Mucosa of descending colon (tissue), 3 donors: ENCODE results near the gene ERMAP. TPM values are rescaled to one million over a fixed set of nuclear protein-coding genes. Genes with fewer than 3 reads are reported as not detected.

Experiments
- ATAC-seq: fragments of 200-7000 bp; cut with Tn5 transposase; one replicate; pipeline ENCODE4 v1.9.1; 2020; ENCODE audit warnings: mild to moderate bottlenecking, moderate library complexity
- DNase-seq, 3 donors: peaks; one replicate each; pipeline ENCODE4 v3.0.0-alpha.2; 2020
- H3K36me3 ChIP-seq: fragments of 200-600 bp; one replicate; pipeline ENCODE4 v1.8.0; 2021; ENCODE audit warnings: low read depth, mild to moderate bottlenecking
- H3K4me1 ChIP-seq: fragments of 200-600 bp; one replicate; pipeline ENCODE4 v1.8.0; 2021; ENCODE audit warnings: low read depth, mild to moderate bottlenecking
- H3K4me3 ChIP-seq: fragments of 200-600 bp; one replicate; pipeline ENCODE4 v1.8.0; 2021; ENCODE audit warnings: mild to moderate bottlenecking
- H3K9me3 ChIP-seq: fragments of 200-600 bp; one replicate; pipeline ENCODE4 v1.8.0; 2021; ENCODE audit warnings: mild to moderate bottlenecking
- intact Hi-C, 2 donors: fragments of 100-400 bp; cut with DNase I in 1 of 2; cut with micrococcal nuclease in 1 of 2; formaldehyde crosslinking; loops; one replicate each; pipeline versions ENCODE4 v1.11.0 to v1.11.1; 2022; cut with DNase I, micrococcal nuclease
- total RNA-seq, 3 donors: library from RNA; stranded (reverse); fragmentation: NEBNext Ultra II Directional in 2 of 3; extraction: Animal tissue kit (Norgen Biotek cat#: 25700) in 2 of 3; gene quantifications; one replicate each; pipeline versions ENCODE4 v1.2.1 to v1.2.4, GENCODE V29; 2021 to 2023
- TF ChIP-seq, protein P1 (sequence below): fragments of 200-600 bp; IDR thresholded peaks from one replicate; pipeline ENCODE4 v1.8.0; 2022; ENCODE audit warnings: antibody characterized with exemption, mild to moderate bottlenecking
- donor health status: DM: no; HTN: no; CAD: no; lungs with moderate emphysema.
- donor health status: DM: no; HTN: no; CAD: no.
- donor health status: DM: no; HTN: yes; CAD: no.

Gene ERMAP
- total RNA-seq, 3 donors from 2014 or later = 15.3 to 17.9 (median 16.7) TPM

DNA sequence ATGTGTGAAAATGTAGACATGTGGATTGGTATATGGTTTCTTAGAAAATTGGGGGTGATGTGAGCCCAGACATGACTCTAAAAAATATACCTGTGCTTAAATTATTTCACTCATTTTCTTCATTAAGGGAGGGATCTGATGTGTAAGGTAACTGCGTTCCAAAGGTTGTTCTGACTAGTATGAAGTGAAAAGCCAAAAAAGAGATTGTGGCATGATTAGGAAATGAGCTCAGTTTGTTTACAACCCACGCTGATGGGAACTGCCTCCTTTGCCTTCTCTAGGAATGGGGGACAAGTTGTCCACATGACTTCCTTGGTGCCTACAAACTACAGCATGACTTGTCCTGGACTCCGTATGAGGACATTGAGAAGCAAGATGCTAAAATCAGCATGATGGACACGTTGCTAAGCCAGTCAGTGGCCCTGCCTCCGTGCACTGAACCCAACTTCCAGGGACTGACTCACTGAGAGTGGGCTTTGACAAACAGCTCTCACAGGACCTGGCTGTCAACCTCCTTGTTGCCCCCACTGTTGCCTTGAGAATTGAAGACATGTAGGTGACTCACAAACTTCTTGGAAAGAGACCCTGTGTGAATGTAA lies 41.9 kb upstream of the ERMAP start:
- TF ChIP-seq, protein P1, sequence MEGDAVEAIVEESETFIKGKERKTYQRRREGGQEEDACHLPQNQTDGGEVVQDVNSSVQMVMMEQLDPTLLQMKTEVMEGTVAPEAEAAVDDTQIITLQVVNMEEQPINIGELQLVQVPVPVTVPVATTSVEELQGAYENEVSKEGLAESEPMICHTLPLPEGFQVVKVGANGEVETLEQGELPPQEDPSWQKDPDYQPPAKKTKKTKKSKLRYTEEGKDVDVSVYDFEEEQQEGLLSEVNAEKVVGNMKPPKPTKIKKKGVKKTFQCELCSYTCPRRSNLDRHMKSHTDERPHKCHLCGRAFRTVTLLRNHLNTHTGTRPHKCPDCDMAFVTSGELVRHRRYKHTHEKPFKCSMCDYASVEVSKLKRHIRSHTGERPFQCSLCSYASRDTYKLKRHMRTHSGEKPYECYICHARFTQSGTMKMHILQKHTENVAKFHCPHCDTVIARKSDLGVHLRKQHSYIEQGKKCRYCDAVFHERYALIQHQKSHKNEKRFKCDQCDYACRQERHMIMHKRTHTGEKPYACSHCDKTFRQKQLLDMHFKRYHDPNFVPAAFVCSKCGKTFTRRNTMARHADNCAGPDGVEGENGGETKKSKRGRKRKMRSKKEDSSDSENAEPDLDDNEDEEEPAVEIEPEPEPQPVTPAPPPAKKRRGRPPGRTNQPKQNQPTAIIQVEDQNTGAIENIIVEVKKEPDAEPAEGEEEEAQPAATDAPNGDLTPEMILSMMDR = no peak
- no peak overlapping the region for H3K4me3 ChIP-seq
- DNase-seq = no peak
- no peaks in the 10 kb centered on the region for H3K9me3 ChIP-seq
- no peak for ATAC-seq
- intact Hi-C loops = loop anchor here in 1 of 2 donors (10.0 kb wide), 1 partner anchor 300 kb away; no protein-coding TSS in a partner anchor
- no peaks in the 10 kb centered on the region for H3K4me1 ChIP-seq
- peaks cover 5% of the 10 kb centered on the region for H3K36me3 ChIP-seq

DNA sequence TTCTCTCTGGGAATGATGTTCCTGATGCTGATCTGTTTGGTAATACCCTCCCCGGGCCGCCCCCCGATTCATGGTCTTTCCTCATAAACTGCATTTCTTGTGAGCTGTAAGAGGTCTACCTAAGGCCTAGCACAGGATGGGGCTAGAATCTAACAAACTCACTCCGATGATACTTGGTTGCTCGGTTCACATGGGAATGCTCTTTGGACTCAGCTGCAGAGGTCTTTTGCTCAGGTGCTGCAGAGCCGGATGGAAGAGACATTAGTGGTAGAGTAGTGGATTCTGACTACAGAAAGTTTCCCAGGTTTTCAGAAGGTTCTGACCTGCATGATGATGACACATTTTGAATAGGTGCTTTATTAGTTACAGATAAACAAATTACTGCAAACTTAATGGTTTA lies 40.4 kb upstream of the ERMAP start:
- H3K4me3 ChIP-seq = no peak overlapping the region
- H3K36me3 ChIP-seq = peaks cover 5% of the 10 kb centered on the region
- TF ChIP-seq, protein P1 = no peak
- ATAC-seq (no peak), DNase-seq (no peak)
- no peaks in the 10 kb centered on the region for H3K4me1 ChIP-seq
- intact Hi-C loops = loop anchor here in 1 of 2 donors (10.0 kb wide), 1 partner anchor 298 kb away; no protein-coding TSS in a partner anchor
- H3K9me3 ChIP-seq = no peaks in the 10 kb centered on the region

DNA sequence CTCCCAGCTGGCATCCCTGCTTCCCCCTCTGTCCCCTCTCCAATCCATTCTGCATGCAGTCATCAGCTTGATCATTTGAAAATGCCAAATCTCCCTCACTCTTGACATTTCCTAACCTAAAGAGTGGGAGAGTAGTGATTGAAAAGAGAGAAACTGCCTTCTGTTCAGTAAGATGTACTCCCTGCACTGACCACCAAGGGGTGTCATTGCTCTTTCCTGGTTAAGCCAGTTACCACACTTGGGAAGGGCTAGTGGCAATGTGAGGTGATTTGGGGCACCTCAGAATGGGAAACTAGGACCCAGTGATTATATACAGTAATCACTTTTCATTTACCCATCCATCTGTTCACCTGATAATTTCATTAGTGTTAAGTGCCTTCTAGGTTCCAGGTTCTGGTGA lies 39.1 kb upstream of the ERMAP start:
- DNase-seq (peak in 1 of 3 donors; percentile 49), ATAC-seq (peak; percentile 59)
- Histone ChIP-seq H3K4me3 (no peak overlapping the region), H3K36me3 (peaks cover 5% of the 10 kb centered on the region), H3K4me1 (no peaks in the 10 kb centered on the region), H3K9me3 (no peaks in the 10 kb centered on the region)
- intact Hi-C loops = loop anchor here in 1 of 2 donors (10.0 kb wide), 1 partner anchor 297 kb away; no protein-coding TSS in a partner anchor
- TF ChIP-seq, protein P1 = no peak

DNA sequence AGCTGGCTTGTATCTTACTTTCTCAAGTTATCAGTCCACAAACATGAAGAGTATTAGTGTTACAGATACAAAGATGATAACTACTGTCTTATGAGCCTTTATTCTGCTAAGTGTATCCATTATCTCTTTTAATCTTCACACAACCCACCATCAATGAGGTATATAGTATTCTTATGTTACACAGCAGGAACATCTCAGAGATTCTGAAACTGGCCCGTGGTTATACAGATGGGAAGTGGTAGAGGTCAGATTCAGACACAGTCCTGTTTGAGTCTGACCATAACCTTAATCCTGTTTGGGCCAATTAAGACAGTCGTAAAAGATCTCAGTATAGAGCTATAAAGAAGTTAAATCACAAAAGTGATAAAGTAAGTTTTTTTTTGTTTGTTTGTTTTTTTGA lies 37.2 kb upstream of the ERMAP start:
- DNase-seq (no peak), ATAC-seq (no peak)
- no peaks in the 10 kb centered on the region for H3K9me3 ChIP-seq
- peaks cover 5% of the 10 kb centered on the region for H3K36me3 ChIP-seq
- TF ChIP-seq, protein P1 = no peak
- H3K4me3 ChIP-seq = no peak overlapping the region
- intact Hi-C loops = loop anchor here in 1 of 2 donors (10.0 kb wide), 1 partner anchor 295 kb away; no protein-coding TSS in a partner anchor
- no peaks in the 10 kb centered on the region for H3K4me1 ChIP-seq

- ATAC-seq (no peak), DNase-seq (no peak)
- TF ChIP-seq, protein P1 = no peak
- Histone ChIP-seq H3K9me3 (no peaks in the 10 kb centered on the region), H3K4me3 (no peak overlapping the region), H3K4me1 (peaks cover 3% of the 10 kb centered on the region), H3K36me3 (peaks cover 5% of the 10 kb centered on the region)
- intact Hi-C loops = no loop called here
Measured at GRCh38 chr1:42780176-42780575, 36.7 kb upstream of the ERMAP start.
